ENCODE data around the gene KLRD1.

KLRD1 gene

GRCh38 chr12:10363658-10363913 lies 55.9 kb downstream of the KLRD1 start (continued):
- TF ChIP-seq PATZ1 (CRISPR knock-in tag; IDR thresholded peaks at IDR 0.05; ENCODE audit: borderline replicate concordance) (no peak), ZNF70 (CRISPR knock-in tag; IDR thresholded peaks at IDR 0.05) (no peak)

DNA sequence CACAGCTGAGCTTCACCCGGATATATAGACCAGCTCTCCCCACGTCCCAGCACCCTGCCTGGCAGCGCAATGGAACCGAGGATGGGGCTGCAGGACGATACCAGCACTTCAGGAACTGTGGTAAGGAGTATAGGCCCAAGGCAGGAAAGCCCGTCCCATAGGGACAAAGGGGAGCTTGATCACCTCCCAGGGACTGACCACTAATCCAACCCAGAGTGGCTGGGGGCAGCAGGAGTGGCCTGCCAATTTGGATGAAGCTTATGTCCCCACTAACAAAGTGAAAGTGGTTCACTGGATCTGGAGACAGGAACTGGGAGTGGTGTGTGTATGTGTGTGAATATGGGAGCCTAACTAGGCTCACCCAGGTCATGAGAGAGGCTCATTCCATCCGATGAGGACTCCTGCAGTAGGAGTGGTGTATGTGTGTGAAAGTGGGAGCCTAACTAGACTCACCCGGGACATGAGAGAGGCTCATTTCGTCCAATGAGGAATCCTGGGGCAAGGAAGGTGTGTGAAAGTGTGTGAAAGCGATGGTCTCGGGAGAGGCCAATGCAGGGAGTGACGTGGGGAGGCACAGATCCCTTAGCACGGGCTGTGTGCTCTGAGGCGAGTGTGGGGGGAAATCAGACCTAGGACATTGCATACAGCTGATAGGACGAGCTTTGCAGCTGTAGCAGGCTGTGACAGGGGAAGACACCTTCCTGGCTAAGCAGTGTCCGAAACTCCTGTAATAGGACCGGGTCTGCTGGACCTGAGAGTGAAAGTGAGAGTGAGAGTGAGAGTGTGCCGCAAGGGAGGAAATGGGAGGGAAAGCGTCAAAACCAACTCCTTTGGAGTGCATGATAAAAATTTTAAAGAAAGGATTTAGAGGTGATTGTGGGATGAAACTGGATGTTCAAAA lies 56.5 kb downstream of the KLRD1 start:
- ATAC-seq: peak; percentile 57
- TF ChIP-seq ESRRG (CRISPR knock-in tag; IDR thresholded peaks at IDR 0.05): no peak

DNA sequence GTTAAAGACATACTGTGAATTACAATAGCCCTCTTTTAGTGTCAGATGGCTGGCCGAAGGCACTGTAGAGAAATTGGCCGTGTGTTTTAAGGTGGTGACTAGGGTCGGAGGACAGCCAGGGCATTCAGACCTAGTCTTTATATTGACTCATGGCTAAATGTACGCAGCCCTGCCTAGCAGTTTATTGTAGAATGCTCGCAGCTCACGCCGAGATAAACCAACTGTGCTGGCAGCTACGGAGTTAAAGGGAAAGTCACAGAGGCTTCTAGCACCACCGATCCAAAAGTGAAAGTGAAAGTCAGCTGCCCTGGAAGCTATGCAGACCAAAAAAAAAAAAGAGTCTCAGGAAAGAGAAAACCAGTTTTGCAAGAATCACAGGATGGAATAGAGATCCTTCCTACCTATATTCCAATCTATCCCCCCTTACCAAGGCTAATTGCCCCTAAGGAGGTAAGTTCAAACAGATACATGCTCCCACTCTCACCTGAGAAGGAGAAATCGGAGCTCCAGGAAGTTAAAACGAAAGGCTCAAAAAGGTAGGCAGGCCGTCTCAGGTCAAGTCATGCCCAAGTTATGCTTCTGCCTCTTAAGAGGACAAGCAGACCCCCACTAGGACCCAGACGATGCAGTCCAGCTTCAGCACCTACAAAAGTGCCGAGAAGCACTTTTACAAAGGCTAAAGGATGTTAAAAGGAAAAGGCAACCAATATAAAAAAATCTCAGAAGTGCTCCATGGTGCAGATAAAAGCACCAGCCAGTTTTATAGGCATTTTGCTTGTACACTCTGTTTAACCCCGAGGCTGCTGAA lies 57.3 kb downstream of the KLRD1 start:
- peak; percentile 83 for ATAC-seq
- no peak for TF ChIP-seq PATZ1 (CRISPR knock-in tag; IDR thresholded peaks at IDR 0.05; ENCODE audit: borderline replicate concordance)
- TF ChIP-seq RARB (CRISPR knock-in tag; IDR thresholded peaks at IDR 0.05): no peak
- TF ChIP-seq ZFP3 (CRISPR knock-in tag; IDR thresholded peaks at IDR 0.05): no peak
- no peak for TF ChIP-seq BACH2 (CRISPR knock-in tag; IDR thresholded peaks at IDR 0.05; ENCODE audit: borderline replicate concordance)

- no peak for ATAC-seq
- TF ChIP-seq ZNF70 (CRISPR knock-in tag; IDR thresholded peaks at IDR 0.05): no peak
- TF ChIP-seq RARB (CRISPR knock-in tag; IDR thresholded peaks at IDR 0.05): no peak
- TF ChIP-seq, protein P1, sequence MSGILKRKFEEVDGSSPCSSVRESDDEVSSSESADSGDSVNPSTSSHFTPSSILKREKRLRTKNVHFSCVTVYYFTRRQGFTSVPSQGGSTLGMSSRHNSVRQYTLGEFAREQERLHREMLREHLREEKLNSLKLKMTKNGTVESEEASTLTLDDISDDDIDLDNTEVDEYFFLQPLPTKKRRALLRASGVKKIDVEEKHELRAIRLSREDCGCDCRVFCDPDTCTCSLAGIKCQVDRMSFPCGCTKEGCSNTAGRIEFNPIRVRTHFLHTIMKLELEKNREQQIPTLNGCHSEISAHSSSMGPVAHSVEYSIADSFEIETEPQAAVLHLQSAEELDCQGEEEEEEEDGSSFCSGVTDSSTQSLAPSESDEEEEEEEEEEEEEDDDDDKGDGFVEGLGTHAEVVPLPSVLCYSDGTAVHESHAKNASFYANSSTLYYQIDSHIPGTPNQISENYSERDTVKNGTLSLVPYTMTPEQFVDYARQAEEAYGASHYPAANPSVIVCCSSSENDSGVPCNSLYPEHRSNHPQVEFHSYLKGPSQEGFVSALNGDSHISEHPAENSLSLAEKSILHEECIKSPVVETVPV (CRISPR knock-in tag; IDR thresholded peaks at IDR 0.05): no peak
- no peak for TF ChIP-seq ARNTL (CRISPR knock-in tag; IDR thresholded peaks at IDR 0.05; ENCODE audit: borderline replicate concordance, low read depth)
- TF ChIP-seq OSR1 (CRISPR knock-in tag; IDR thresholded peaks at IDR 0.05): no peak
- no peak for TF ChIP-seq CSDC2 (CRISPR knock-in tag; IDR thresholded peaks at IDR 0.05)
- no peak for TF ChIP-seq BACH2 (CRISPR knock-in tag; IDR thresholded peaks at IDR 0.05; ENCODE audit: borderline replicate concordance)
- TF ChIP-seq ZNF565 (CRISPR knock-in tag; conservative IDR thresholded peaks at IDR 0.05; ENCODE audit: low read depth): no peak
- no peak for TF ChIP-seq TCF4 (CRISPR knock-in tag; IDR thresholded peaks at IDR 0.05; ENCODE audit: borderline replicate concordance)
- TF ChIP-seq, protein P2, sequence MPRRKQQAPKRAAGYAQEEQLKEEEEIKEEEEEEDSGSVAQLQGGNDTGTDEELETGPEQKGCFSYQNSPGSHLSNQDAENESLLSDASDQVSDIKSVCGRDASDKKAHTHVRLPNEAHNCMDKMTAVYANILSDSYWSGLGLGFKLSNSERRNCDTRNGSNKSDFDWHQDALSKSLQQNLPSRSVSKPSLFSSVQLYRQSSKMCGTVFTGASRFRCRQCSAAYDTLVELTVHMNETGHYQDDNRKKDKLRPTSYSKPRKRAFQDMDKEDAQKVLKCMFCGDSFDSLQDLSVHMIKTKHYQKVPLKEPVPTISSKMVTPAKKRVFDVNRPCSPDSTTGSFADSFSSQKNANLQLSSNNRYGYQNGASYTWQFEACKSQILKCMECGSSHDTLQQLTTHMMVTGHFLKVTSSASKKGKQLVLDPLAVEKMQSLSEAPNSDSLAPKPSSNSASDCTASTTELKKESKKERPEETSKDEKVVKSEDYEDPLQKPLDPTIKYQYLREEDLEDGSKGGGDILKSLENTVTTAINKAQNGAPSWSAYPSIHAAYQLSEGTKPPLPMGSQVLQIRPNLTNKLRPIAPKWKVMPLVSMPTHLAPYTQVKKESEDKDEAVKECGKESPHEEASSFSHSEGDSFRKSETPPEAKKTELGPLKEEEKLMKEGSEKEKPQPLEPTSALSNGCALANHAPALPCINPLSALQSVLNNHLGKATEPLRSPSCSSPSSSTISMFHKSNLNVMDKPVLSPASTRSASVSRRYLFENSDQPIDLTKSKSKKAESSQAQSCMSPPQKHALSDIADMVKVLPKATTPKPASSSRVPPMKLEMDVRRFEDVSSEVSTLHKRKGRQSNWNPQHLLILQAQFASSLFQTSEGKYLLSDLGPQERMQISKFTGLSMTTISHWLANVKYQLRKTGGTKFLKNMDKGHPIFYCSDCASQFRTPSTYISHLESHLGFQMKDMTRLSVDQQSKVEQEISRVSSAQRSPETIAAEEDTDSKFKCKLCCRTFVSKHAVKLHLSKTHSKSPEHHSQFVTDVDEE (CRISPR knock-in tag; IDR thresholded peaks at IDR 0.05): no peak
- TF ChIP-seq ZFP30 (CRISPR knock-in tag; IDR thresholded peaks at IDR 0.05): no peak
- no peak for TF ChIP-seq TOX (CRISPR knock-in tag; IDR thresholded peaks at IDR 0.05; ENCODE audit: borderline replicate concordance)
- no peak for TF ChIP-seq ZC3H10 (CRISPR knock-in tag; IDR thresholded peaks at IDR 0.05)
Observed at GRCh38 chr12:10365696-10366405, 58.2 kb downstream of the KLRD1 start.
